Erythroblast (primary cell): ENCODE results near the gene KBTBD4.

Source experiments
- GATA1 ChIP-seq: IDR thresholded peaks from 2 replicates; pipeline ENCODE4 v1.6.1; 2011; ENCODE audit warnings: low read depth, mild to moderate bottlenecking, control low read depth, low read length, moderate library complexity
- POLR2A ChIP-seq: IDR thresholded peaks from 2 replicates; pipeline ENCODE4 v1.6.1; 2011; ENCODE audit warnings: mild to moderate bottlenecking, low read length

GRCh38 chr11:47593934-47594855, 15.4 kb upstream of the KBTBD4 start, which contains the start of gene C1QTNF4:
- TF ChIP-seq POLR2A (no peak), GATA1 (no peak)
